HuH-7 (cell line): ENCODE data around the gene SYCP2L.
A peak's percentile ranks its signal among the peaks of the same experiment; 100 is the strongest.
"Not testable (repeated sequence)": the region's sequence is repeated elsewhere in the genome, so short reads cannot be mapped to it uniquely, and the experiment has no call there.

Experiments
- DNase-seq: peaks from one replicate; pipeline ENCODE4 v3.0.0; 2011; ENCODE audit warnings: low spot score

SYCP2L gene

DNA sequence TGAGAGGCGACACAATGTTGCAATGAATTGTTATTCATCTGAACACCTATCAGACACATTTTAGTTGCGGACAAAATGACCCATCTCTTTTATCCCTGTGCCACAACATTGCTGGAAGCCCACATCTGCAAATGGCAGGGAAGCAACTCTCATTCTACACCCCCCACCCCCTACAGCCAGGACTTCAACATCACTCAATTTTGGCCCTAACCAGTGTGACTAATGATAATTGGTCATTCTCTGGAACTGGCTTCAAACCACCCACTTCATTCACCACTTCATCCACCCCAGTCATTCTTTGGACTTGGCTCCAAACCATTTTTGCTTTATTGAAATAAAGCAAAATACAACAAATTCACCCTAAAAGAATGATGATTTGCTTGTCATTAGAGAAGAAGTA, 6.5 kb upstream of the SYCP2L start:
- no peak for DNase-seq

DNA sequence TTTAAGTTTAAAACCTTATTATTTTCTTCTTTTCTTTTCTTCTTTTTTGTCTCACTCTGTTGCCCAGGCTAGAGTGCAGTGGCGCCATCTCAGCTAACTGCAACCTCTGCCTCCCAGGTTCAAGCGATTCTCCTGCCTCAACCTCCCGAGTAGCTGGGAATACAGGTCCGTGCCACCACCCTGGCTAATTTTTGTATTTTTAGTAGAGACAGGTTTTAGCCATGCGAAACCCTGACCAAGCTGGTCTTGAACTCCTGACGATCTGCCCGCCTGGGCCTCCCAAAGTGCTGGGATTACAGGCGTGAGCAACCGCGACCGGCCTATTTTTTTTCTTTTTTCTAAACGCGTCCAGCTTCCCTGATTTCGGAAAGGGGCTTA, 4.6 kb upstream of the SYCP2L start:
- DNase-seq, result not testable (repeated sequence)

DNA sequence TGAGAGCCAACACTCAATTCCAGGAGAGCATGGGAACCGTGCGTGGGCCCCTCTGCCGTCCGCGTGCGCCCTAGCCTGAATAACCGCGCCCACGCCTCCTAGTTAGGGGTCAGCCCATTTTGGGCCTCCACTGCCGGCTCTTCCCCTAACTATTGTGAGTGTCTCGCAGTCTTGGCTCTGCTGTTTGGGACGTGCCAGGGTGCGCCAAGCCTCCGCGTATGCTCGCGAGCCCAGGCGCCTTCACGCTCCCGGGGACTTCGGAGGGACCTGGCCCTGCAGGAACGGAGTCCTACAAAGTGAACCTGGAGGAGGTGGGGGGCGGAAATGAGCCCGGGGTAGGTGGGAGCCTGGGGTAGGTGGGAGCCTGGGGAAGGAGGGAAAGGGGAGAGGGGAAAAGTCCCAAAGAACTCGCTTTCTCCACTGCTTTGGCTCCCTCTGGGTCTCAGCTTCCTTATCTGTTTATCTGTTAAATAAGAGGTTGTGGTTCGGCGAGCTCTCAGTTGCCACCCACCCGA, 4.1 kb upstream of the SYCP2L start:
- no peak for DNase-seq

DNA sequence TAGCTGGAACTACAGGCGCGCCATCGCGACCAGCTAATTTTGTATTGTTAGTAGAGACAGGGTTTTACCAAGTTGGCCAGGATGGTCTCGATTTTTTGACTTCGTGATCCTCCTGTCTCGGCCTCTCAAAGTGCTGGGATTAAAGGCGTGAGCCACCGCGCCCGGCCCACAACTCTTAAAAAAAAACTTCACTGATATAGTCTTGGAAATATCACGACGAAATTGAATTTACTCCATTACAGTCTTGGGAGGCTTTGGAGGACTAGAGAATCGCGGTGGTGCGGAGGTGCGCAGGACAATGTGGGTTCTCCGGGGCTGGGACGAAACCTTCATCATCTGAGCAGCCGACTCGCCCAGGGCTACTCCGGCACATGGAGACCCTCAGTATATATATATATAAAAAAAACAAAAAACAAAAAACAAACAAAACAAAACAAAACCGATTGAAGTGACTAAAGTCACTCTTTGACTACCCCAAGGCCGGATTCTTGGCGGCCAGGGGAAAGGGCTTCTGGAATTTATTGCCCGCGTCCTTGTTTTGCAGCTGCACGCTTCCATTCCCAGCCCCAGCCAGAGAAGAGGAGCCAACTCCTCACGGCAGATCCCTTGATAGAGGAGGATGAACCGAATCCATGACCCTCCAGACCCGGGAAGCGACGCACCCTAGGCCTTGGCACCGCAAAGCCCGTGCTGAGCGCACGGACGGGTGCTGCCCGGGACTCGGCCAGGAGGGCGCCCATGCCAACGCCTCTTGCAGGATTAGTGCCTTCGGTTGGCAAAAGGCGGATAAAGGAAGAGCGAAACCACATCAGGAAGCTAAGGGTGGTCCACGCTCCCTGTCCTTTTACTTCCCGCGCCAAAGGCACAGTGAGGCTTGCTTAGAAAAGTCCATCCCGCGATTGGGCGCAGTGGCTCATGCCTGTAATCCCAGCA, 3.3 kb upstream of the SYCP2L start:
- no peak for DNase-seq

DNA sequence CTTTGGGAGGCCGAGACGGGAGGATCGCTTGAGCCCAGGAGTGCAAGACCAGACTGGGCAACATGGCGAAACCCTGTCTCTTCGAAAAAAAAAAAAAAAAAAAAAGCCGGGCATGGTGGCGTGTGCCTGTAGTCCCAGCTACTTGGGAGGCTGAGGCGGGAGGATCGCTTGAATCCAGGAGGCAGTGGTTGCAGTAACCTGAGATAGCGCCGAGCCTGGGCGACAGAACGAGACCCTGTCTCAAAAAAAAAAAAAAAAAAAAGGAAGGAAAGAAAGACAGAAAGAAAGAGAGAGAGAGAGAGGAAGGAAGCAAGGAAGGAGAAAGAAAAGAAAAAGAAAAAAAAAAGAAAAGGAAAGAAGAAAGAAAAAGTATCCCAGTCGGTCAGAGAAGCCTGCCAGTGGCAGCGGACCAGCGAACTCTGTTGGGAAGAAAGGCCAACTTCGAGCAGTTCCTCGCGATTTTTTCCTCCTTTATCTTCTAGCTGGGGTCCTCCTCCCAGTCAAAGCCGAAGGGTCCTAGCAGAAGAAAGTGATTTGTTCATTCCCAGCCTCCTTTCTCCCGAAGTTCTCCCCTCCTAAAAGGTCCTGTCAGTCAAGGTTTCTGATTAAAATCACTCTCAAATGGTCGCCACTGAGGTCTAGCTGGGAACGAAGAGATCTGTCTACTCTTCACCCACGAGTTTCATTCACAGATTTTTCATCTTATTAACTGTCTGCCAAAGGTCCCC, 2.4 kb upstream of the SYCP2L start:
- no peak for DNase-seq

DNA sequence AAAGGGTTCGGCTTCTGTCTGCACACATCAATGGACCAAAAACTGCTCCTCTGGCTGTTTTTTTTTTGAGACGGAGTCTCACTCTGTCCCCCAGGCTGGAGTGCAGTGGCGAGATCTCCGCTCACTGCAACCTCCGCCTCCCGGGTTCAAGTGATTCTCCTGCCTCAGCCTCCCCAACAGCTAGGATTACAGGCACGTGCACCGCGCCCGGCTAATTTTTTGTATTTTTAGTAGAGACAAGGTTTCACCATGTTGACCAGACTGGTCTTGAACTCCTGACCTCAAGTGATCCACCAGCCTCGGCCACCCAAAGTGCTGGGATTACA, 524 bp upstream of the SYCP2L start:
- not testable (repeated sequence) for DNase-seq

DNA sequence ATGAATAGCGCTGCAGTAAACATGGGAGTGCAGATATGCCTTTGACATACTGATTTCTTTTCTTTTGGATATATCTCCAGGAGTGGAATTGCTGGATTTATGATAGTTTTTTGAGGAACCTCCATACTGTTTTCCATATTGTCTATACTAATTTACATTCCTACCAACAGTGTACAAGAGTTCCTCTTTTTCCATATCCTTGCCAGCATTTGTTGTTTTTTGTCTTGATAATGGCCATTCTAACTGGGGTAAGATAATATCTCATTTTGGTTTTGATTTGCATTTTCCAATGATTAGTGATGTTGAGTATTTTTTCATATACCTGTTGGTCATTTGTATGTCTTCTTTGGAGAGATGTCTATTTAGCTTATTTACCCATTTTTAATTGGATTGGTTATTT, 3.3 kb downstream of the SYCP2L start:
- no peak for DNase-seq

DNA sequence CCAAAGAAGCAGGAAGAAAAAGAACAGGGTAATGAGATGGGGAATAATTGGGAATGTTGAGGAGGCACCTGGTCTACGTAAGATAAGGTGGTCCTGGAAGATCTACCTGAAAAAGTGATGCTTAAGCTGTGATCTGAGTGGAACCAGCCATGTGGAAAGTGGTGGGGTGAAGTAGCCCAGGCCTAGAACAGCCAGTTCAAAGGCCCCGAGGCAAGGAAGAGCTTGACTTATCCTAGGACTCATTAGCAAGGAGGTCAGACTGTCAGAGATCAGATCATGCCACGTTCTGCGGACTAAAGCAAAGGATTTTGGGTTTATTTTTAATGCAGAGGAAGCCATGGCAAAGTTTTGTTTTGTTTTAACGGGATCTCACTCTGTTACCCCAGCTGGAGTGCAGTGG, 5.1 kb downstream of the SYCP2L start:
- DNase-seq, result no peak

DNA sequence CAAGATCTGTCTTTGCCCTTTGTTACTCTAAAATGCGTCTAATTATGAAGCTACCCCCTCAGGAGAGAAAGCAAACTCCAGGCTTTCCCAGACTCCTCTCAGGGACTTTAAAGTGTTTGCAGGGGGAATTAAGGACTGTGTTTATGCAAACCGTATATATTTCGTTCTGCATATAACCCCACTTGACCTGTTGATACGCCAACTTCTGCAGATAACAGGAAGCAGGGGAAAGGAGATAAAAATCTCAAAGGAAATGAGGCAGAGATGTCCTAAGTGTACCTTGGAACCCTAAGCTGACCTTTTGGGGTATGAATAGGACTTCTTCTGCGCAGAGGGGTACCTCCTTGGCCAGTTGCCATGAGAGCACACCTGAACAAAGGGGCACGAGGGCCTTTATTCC, 8.1 kb downstream of the SYCP2L start:
- no peak for DNase-seq

DNA sequence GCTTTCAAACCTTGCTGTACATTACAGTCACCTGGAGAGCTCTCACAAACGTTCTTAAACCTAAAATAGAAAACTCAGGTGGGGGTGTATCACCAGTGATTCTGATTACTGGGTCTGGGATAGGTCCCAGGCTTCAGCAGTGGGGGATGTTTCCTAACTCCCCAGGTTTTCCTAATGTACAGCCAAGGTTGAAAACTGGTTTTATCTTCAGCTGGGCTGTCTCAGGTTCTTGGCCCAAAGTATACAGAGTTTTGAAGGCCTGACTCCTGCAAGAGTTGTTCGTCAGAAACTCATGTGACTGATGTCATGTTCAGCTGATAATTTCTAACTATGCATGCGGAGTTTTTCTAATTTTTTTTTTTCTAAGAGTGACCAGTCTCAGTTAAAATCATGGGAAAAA, 9.8 kb downstream of the SYCP2L start:
- no peak for DNase-seq

DNA sequence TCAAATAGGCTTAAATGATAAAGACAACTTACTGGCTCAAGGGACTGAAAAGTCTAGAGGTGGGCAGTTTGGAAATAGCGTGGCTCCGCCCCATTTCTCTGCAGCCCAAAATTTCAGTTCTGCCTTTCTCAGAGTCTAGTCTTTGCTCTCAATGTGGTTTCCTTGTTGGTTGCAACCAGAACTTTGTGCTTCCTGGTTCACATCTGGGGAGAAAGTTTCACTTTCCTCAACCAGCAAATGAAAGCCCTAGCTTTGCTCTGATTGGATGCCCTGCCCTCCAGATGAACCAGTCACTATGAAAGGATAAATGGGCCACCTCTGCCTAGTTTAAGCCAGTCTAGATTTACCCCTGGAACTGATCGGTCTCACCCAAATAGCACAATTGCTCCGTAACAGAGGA, 14.9 kb downstream of the SYCP2L start:
- no peak for DNase-seq

DNA sequence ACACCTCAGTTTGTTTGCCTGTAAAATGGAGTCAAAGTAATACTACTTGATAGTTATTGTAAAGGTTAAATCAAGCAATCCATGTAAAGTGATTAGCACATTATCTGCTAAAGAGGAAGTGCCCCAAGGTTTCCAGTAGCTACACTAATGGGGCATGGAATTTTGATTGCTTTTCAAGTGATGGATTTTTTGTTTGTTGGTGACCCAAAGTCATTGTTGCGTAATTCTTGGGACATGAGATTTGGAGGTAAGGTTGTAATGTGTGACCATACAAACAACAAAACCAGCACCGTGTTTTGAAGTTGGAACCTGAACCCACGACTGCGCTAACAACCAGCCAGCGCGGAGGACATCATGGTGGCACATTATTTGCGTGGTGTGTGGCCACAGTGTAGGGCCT, 17.2 kb downstream of the SYCP2L start:
- DNase-seq, result no peak

DNA sequence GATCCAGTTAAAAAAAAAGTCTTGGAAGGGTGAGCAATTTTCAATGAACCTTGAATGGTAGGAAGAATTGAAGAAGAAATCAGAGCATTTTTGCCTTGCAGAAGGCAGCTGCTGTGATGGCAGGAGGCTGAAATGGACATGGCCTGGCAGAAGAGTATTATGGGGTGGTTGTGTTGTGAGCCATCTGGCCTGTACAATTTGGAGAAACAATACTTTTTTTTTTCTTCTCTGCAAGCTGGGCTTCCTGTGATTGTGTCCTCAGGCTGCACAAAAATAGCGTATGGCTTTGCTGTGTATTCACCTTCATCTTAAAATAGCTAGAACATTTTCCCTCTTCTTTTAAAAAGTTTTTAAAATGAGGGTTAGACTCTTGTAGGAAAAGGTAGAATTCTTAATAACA, 21.4 kb downstream of the SYCP2L start:
- no peak for DNase-seq

DNA sequence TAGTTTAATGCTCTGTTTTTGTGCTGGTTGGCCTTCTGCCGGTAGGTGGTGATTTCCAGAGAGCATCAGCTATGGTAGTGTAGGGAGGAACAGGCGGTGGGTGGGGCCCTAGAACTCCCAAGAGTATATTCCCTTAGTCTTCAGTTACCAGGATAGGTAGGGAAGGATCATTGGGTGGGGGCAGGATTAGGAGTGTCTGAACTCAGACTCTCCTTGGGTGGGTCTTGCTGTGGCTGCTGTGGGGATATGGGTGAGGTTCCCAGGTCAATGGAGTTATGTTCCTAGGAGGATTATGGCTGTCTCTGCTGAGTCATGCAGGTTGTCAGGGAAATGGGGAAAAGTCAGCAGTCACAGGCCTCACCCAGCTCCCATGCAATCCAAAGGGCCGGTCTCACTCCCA, 32.7 kb downstream of the SYCP2L start:
- DNase-seq, result not testable (repeated sequence)

DNA sequence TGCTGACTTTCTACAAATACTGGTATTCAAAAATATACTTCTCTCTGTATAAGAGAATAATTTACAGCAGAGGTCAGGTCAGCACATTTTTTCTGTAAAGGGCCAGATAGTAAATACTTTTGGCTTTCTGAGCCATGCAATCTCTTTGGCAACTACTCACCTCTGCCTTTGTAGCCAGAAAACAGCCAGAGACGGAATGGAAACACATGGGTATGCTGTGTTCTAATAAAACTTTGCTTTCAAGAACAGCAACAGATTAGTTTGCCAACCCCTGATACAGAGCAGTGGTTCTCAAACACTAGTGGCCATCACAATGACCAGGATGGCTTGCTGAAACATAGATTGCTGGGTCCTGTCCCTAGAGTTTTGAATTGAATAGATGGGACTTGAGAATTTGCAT, 46.3 kb downstream of the SYCP2L start:
- no peak for DNase-seq

DNA sequence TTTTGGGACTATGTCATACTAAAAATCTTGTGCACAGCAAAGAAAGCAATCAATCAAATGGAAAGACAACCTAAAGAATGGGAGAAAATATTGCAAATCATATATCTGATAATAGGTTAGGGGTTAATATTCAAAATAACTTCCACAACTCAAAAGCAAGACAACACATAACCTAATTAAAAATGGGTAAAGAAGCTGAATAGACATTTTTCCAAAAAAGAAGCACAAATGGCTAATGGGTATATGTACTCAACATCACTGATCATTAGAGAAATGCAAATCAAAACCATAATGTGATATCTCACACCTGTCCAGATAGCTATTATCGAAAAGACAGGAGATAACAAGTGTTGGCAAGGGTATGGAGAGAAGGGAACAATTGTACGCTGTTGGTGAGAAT, 53.0 kb downstream of the SYCP2L start:
- no peak for DNase-seq

DNA sequence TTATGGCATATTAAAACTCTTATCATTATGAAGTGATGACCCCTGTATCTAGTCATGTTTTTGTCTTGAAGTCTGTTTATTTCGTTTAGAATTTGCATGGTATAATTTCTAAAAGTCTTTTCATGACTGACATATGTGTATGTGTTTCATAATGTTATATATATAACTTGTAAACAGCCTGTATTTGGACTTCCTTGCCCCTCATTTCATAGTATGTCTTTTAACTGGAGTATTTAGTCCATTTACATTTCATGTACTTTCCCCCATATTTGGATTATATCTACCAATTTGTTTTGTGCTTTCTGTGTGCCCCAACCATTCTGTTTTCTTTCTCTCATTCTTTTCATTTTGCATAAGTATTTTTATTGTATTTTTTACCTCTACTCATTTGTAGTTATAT, 59.0 kb downstream of the SYCP2L start:
- DNase-seq, result no peak

DNA sequence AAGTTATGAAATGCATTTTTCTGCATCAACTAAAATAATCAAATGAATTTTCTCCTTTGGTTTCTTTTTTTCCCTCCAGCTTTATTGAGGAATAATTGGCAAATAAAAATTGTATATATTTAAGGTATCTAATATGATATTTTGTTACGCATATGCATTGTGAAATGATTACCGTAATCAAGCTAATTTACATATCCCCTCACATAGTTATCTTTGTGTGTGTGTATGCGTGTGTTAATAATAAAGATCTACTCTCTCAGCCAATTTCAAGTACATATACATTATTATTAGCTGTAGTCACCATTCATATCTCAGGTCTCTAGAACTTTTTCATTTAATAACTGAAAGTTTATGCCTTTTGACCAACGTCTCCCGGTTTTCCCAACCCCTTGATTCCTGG, 61.1 kb downstream of the SYCP2L start:
- no peak for DNase-seq

DNA sequence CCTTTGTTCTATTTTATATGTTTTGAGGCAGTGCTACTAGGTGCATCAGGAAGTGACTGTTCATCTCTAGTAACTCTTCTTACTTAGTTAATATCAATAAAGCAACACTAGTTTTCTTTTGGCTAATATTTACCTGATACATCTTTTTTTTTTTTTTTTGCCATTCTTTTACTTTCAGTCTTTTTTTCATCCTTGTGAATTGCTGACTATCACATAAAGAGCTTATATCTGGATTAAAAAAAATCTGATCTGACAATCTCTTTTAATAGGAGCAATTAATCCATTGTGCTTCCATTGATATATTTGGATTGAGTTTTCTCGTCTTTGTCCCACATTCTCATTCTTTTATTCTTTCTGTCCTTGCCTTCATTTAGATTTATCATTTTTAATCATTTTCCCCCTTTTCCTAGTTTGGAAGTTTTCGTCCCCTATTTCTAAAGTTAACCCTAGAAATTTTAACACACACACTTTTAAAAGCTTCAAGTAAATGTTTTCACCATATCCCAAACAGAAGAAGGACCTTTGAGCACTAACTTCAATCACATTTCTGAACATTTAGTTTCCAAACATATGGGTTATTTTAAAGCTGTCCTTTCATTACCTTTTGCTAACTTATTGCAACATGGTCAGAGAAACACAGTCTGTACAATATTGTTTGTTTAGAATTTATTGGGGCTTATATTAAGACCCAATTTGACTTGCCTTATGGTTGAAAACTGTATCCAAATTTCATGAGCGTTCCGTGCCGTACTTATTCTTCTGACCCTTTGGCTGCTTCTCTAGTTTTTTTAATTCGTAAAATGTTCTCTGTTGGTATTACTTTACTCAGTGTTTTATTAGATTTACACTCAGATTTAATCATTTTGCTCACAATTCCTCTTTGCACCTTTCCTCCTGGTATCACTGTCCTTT, 63.0 kb downstream of the SYCP2L start:
- DNase-seq, result no peak

DNA sequence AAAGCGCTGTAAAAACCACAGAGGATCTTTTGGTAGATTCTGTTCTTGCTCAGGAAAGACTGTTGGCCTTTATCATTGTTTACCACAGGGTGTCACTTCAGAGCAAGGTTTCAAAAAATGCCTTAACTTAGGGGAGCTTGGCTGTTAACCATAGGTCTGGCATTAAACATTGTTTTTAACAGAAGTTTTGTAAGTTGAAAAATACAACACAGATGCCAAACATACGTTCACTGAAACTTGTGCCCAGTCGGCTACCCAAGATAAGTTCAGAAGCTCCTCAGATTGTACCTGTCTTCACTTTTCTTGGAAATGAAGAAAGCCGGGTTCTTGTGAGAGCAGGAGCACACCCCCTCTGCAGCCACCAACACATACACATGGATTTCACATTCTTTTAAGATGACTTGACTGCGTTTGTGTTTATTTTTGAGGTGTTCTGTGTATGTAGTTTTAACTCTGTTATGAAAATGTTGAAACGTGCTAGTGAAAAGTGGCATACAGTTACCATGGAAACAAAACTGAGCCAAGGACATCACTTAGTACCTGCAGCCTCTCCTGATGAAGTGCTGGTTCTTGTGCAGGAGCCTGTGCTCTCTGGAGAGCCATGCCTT, 64.9 kb downstream of the SYCP2L start:
- DNase-seq, result peak; percentile 18

DNA sequence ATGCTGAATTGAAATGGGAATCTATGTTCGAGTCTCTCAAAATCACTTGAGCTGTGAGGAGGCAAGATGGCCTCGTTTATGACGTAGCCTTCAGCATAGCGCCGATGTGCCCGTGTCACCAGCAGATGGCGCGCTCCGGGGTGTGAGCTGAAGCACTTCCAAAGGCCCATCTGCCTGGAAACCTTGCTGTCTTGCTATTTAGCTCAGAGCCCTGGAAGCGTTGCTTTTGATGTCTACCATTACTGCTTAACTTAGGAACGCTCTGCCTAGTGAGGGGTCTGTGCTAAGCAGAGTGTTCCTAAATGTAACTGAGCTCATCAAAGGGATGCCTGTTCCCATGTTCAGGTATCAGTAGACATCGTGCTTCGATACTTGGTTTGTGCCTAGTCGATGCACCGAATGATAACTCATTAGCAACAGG, 67.7 kb downstream of the SYCP2L start:
- DNase-seq, result peak; percentile 49

DNA sequence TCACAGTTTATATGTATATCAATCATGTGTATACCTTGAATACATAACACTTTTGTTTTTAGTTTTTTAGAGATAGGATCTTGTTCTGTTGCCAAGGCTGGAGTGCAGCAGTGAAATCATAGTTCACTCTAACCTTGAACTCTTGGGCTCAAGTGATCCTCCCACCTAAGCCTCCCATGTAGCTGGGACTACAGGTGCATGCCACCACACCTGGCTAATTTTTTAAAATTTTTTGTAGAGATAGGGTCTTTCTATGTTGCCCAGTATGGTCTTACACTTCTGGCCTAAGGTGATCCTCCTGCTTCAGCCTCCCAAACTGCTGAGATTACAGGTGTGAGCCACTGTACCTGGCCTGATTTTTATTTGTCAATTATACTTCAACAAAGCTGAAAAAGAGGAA, 69.9 kb downstream of the SYCP2L start:
- DNase-seq, result no peak
